ENCODE data around the gene EFTUD2.

The EFTUD2 gene

DNA sequence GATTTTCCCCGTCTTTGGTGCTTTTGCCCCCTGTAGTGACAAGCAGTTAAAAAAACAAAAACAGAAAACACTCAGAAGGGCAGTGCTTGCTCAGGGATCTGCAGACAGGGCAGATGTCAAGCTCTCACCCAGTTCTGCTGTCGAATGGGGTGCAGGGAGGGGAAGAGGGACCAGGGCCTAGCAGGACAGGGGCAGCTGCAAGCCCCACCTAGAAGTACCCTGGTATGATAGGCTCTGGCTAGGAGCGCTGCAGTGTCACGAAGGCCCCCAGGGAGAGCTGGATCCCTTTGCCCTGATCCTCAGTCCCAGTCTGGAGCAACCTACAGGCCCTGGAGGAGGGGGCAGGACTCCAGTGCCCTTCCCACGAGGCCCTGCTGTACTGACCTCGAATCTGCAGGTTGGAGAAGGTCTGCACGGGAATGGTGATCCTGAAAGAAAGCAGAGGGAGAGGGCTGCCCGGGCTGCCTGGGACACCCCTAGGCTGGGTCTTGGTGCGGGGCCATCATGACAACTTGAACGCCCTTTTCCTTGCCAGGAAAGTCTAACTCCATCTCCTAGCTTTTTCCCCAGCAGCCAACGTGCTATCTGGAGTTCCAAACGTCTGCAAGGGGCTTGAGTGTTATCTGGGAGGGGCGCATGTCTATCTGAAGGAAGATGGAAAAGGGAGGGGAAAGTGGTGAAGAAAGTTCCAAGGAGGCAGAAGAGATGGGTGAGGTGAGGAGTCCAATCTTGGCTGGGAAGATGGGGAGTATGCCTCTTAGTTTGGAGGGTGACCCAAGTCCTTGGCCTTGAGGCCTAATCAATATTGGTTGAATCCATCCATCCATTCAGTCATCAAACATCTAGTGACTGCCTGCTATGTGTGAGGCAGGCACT is 11.2 kb upstream of the EFTUD2 start:
- no peak for DNase-seq (ENCODE audit: low read depth in 2 of 2, low spot score in 1 of 2)

DNA sequence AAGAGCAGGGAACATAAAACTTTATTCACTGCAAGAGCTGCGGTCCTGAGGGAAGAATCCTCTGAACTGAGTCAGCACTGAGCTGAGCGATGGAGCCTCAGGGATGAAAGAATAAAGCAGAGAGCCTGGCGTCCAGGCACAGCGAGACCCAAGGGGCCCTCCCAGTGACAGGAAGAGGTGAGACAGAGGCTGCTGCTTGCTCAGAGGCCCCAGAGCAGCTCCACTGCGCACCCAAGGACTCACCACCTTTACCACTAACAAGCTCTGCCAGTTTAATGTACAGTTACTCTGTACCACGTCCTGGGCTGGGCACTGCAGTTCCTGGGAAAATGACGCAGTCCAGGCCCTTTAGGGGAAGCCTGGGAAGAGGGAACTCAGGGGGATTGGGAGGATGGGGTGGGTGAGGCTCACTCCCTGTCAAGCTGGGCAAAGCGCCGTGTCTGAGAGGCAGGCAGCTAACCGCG is 10.5 kb upstream of the EFTUD2 start:
- no peak for DNase-seq (ENCODE audit: low read depth in 2 of 2, low spot score in 1 of 2)

DNA sequence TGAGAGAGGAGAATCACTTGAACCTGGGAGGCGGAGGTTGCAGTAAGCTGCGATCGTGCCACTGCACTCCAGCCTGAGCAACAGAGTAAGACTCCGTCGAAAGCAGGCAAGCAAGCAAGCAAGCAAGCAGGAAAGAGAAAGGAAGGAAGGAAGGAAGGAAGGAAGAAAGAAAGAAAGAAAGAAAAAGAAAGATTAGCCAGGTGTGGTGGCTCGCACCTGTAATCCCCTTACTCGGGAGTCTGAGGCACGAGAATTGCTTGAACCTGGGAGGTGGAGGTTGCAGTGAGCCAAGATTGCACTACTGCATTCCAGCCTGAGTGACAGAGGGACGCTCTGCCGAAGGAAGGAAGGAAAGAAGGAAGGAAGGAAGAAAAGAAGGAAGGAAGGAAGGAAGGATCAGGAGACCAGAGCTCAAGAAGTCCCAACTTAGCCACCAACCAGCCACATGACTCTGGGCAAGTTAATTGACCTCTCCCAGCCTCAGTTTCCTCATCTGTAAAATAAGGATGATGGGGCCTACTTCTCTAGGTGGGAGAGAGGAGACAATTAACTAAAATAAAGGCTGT is 9.6 kb upstream of the EFTUD2 start:
- DNase-seq (ENCODE audit: low read depth in 2 of 2, low spot score in 1 of 2): no peak

DNA sequence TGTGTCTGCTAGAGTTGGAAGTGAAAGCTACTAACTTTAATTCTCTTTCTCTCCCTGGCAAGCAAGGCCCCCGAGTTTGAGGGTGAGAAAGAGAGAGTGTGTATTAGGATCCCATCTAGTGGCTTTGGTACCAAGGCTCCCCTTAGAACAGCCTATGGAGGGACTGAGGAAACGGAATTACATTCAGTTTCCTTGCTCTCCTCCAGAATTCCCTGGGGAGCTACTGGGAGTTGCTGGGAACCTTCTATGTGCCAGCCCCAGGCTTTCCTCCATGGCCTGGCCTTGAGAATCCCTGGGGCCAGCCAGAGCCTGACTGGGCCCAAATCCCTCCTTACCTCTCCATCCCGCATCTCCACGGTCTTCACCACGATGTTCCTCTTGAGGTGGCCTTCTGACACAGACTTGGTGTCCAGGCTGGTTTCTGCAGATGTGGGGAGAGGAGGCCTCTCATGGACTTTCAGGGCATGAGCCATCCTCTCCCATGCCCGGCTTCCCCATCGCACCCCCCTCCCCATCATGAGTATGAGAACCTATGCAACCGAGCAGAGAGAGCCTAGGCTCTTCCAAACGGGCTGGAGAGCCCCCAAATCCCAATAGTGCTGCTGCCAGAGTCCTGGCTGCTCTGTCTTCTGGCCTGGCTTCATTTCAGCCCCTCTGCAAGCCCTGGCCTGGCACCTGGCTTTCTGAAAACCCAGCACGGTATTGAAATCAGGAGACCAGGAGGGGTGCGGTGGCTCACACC is 8.7 kb upstream of the EFTUD2 start:
- no peak for DNase-seq (ENCODE audit: low read depth in 2 of 2, low spot score in 1 of 2)

DNA sequence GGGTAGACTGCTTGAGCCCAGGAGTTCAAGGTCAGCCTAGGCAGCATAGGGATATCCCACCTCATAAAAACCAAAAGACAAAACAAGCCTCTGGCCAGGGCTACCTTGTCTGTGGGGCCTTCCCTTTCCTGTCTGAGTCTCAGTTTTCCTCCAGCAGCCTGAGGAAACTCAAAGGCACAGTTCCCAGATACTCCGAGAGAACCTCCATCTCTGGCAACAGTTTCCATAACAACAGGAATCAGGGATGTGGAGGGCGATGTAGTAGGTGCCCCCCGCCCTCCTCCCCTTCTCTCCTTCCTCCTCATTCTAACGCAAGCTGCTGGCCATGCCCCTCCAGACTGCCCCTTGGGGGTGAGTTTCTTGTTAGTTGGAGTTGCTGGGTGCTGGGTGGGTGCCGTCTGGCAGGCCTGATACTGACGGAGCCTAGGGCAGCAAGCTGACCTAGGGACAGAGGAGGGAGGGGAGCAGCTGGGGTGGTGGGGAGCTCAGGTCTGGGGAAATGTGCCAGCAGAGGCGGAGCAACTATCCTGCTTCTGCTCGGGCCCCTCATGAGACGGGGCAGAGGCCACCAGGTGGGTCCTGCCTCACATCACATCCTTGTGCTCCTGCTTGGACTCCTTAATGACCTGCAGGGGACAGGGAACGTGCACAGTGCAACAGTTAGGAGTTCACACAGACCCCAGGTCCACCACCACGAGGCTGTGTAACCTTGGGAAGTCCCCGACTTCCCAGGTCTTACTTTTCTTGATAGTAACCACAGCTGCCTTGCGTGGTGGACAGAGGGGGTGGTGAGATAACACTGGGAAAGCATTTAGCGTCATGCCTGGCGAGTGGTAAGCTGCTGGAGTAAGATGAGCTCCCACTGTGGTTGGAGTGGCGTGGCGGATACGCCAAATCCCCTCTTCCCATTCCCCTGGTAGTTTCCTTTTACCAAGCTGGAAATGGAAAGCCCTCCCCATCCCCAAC is 7.8 kb upstream of the EFTUD2 start:
- no peak for DNase-seq (ENCODE audit: low read depth in 2 of 2, low spot score in 1 of 2)

DNA sequence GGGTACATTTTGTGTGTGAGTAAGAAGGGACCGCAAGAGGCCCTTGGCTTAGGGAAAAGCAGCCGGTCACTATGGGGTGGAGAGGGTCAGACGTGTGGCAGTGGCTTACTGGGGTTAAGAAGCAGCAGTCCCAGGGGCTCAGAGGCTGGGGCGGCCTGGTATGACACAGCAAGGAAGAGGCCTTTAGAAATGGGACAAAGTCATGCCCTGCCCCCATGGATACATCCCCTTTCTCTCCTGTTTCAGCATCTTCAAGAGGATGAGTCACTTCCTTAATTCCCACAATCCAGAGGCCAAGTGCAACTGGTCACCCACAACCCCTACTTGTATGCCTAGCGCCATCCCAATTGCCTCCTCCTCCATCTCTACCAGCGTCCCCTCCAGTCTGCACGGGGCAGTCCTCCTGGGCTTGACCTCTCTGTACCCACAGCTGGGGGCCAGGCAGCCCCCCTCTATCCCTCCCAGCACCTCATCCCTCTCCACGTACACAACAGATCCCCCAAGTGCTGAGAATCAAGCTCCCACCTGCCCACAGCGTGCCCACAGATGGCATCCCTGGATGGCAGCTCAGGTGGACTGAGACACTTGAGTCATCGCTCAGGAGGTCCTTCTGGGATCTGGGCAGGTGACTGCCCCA is 6.9 kb upstream of the EFTUD2 start:
- DNase-seq (ENCODE audit: low read depth in 2 of 2, low spot score in 1 of 2): no peak

DNA sequence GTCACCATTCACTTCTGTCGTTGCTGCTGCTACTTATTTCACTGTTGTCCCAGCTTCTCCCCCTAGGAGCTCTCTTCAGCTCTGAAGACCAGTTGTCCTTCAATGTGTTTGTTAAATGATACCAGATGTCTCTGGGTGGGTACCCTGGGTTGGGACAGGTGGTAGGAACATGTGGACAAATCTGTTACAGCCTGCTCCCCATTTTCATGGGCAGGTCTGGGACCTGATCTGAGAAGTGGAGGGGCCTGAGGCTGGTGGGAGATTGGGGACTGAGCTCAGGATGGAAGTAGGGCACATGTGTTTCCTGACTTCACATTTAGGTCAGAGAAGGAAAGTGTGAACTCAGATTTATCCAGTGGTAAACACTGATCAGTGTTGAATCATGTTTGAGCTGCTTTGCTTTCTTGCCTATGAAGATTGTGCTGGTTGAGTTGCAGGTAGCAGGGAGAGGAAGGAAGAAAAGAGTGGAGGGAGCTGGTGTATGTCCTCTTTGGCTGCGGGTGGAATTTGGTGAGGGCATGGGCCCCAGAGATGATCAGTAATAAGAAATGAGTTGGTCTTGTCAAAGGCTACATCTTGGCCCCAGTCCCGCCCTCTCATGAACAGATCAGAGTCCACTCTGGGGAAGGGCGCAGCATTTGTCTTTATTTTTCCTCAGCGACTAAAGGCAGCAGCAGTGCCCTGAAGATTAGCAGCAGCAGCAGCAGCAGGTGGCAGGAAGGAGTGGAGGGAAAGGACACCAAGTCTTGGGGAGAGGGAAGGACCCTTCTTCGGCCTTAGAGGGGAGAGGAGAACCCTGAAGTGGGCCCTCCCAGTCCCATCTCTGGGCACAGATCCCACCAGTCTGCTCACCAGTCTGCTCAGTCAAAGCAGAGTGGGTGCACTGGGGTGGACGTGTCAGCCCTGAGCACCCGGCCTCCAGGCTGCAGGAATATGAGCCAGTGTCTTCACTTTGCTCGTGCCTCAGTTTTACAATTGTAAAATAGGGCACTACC is 6.1 kb upstream of the EFTUD2 start:
- DNase-seq (ENCODE audit: low read depth in 2 of 2, low spot score in 1 of 2): no peak

DNA sequence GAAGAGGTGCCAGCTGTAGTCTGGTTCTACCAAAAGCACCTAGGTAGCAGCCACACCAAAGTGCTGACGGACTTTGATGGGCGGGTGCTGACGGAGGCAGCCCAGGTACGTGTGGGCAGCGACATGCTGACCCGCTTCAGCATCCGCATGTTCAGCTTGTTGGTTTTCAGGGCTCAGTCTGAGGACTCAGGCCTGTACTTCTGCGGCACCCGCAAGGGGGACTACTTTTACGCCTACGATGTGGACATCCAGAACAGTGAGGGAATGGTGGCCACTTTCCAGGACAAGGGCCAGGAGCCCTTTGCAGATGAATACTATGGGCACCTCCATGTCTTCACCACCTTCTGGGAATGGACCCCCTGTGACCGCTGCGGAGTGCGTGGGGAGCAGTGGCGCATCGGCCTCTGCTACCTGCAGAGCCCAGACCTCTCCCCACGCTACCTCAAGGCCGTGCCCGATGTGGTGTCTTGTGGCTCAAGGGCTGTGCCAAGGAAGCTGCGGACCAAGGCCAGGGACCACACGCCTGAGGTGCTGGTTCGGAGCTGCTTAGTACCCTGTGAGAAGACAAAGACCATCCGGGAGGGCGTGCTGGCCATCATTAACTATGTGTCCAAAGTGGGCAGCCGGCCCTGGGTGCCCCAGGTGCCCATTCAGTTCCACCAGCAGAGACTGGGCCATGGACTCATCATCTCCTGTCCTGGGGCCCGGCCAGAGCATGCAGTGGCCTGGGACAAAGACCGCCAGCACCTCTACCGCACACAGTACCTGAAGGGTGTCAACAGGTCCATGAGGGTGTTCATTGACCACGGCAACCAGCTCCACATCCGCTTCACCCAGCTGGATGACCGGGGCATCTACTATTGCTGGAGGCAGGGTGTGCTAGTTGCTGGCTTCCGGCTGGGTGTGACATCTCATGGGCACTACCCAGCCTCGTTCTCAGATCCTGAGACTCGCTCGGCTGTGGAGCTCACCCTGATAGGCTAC is 5.0 kb upstream of the EFTUD2 start:
- DNase-seq (ENCODE audit: low read depth in 2 of 2, low spot score in 1 of 2): no peak

DNA sequence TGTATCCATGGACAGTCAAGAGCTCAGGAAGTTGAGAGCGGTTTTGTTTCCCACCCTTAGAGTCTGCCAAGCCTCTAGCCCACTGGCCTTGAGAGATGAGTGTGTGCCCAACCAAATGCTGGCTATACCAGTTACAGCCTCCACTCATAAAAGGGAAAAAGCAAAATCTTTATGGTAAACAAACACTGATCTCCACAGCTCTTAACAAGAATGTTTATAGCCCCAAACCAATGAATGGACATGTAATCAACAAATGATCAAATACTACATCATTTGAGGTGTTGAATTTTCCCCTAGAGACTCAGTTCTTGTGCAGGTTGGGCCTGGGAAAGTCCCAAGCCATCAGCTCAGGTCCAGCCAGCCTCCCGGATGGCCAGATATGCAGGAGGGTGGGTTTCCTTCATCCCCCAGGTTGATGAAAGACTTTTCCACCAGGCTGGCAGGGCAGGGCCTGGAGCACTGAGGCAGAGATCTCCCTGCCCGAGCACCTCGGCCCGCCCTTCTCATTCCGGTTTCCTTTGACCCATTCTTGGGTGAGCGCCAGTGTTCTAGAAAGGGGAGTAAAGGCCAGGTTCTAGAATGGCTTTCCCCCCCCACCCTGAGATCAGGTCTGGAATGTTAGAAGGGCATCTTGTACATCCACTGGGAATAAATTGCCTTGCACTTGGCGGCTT is 3.9 kb upstream of the EFTUD2 start:
- no peak for DNase-seq (ENCODE audit: low read depth in 2 of 2, low spot score in 1 of 2)

DNA sequence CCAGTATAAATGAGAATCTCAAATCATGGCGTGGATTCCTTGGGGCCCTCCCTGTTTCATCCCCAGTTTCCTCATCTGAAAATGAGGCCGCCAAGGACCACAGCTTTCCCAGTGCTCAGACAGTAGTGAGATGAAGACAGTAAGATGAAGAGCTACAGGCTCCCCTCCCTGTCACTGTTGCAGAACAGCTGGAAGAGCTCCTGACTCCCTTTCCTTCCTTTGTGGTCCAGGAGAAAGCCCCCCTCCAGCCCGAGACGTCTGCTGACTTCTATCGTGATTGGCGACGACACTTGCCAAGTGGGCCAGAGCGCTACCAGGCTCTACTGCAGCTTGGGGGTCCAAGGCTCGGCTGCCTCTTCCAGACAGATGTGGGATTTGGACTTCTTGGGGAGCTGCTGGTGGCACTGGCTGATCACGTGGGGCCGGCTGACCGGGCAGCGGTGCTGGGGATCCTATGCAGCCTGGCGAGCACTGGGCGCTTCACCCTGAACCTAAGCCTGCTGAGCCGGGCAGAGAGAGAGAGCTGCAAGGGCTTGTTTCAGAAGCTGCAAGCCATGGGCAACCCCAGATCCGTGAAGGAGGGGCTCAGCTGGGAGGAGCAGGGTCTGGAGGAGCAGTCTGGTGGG is 3.0 kb upstream of the EFTUD2 start:
- no peak for DNase-seq (ENCODE audit: low read depth in 2 of 2, low spot score in 1 of 2)

DNA sequence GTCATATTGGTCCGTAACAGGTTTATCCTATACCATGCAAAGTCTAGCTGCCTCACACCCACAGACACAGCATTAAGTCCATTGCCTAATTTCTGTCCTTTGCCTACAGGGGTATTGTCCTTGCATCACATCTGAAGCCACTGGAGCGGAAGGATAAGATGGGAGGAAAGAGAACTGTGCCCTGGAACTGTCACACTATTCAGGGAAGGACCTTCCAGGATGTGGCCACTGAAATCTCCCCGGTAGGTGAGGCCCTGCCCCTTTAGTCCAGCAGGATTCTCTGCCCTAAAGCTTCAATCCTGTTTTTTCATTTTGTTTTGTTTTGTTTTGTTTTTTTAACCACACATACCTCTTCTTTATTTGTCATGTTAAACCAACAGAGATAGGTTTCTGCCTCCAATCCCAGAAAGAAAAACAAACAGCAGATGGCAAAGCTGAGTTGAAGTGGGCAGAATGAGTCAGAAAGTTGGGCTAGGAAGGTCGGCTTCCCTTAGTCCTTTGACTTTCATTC is 2.2 kb upstream of the EFTUD2 start:
- DNase-seq (ENCODE audit: low read depth in 2 of 2, low spot score in 1 of 2): no peak

DNA sequence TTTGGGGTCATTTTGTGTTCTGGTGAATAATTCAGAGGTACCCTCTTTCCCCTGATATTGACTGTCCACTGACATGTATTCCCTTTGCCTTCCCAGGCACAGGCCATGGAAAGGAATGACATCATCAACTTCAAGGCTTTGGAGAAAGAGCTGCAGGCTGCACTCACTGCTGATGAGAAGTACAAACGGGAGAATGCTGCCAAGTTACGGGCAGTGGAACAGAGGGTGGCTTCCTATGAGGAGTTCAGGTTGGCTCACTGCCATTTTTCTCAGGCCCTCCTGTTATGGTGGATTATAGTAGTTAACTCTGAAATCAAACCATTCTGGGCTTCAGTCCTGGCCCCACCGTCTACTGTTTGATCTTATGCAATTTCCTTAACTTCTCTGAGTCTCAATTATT is 1.6 kb upstream of the EFTUD2 start:
- no peak for DNase-seq (ENCODE audit: low read depth in 2 of 2, low spot score in 1 of 2)

DNA sequence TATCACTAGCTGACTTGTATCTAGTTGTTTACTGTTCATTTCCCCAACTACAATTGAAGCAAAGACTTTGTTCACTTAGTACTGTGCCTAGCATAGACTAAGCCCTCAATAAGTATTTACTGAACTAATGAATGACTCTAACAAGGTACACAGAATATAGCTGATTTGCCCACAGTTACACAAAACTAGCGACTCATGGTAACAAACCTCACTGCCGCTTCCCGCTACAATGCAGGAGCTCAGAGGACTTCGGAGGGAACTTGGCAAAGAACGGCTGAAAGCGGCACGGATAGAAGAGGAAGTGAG is 524 bp downstream of the EFTUD2 start:
- no peak for DNase-seq (ENCODE audit: low read depth in 2 of 2, low spot score in 1 of 2)

DNA sequence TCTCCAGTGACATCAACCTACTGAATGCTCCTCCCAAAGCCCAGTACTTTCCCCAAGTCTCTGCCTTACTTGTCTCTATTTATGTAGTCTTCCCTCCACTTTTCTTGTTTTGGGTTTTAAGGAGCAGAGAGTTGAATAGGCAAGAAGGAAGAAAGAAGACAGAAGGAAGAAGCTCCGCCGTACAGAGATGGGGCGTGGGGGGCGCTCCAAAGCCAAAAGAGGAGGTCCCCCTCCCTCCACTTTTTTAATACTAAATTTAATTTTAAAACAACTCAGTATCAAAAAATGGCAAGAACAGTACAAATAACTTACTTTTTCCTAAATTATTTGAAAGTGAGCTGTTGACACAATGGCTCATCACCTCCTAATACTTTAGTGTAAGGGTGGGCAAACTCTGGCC is 4.6 kb downstream of the EFTUD2 start:
- DNase-seq (ENCODE audit: low read depth in 2 of 2, low spot score in 1 of 2): no peak

DNA sequence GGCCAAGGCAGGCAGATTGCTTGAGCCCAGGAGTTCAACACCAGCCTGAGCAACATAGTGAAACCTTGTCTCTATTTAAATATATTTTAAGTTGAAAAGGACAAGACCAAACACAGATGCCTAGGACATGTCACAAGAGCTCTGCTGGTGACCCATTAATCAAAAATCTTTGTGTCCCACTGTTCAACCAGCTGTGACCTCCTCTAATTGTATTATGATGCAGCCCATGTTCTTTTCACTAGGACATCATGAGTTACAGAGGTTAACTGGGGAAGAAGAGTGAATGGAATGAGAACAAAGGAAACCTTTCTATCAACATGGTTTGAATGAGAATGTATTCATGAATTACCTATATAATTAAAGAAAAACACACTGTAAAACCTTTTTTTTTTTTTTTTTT is 7.0 kb downstream of the EFTUD2 start:
- no peak for DNase-seq (ENCODE audit: low read depth in 2 of 2, low spot score in 1 of 2)

DNA sequence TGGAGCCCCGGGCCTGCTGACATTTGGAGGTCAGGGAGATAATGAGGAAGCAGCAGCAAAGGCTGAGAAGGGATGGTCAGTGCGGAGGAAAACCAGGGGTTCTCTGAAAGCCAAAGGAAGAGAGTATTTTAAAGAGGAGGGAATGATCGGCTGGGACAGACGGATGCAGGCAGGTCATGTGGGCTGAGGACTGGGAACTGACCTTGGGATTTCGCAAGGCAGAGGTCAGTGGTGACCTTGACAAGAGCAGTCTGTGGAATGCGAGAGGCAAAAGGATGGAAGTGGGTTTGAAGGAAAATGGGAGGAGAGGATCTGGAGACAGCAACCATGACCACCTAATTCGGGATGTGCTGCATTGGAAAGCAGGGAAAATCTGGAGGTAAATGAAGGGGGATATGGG is 10.2 kb downstream of the EFTUD2 start:
- DNase-seq (ENCODE audit: low read depth in 2 of 2, low spot score in 1 of 2): no peak
